K562 (cell line): Measurements from ENCODE around the gene HOXB5. TPM values are rescaled to one million over a fixed set of nuclear protein-coding genes. Genes with fewer than 3 reads are reported as not detected.

Source experiments
- AFF1 ChIP-seq, 2 experiments: fragments of 450-650 bp; IDR thresholded peaks; 2 replicates each; pipeline ENCODE4 v1.6.1; 2018; ENCODE audit warnings: mild to moderate bottlenecking in 2 of 2, low read depth in 1 of 2; ENCODE audit not compliant: partially characterized antibody in 2 of 2
- ARNT ChIP-seq, 2 experiments: fragments of 450-650 bp; IDR thresholded peaks; 2 replicates each; pipeline ENCODE4 v1.6.1; 2016; ENCODE audit warnings: mild to moderate bottlenecking in 1 of 2
- CBX8 ChIP-seq: fragments of 200-600 bp; sonication (generic); IDR thresholded peaks from 2 replicates; pipeline ENCODE4 v1.6.1; 2012; ENCODE audit warnings: borderline replicate concordance, mixed run types, low read depth, mild to moderate bottlenecking, moderate library complexity, mixed read lengths, low read length, control low read depth, inconsistent platforms; ENCODE audit not compliant: poor library complexity, severe bottlenecking; ENCODE audit errors: extremely low read depth
- CC2D1A ChIP-seq: fragments of 450-650 bp; IDR thresholded peaks from 2 replicates; pipeline ENCODE4 v1.6.1; 2017; ENCODE audit warnings: mild to moderate bottlenecking
- DIDO1 ChIP-seq: fragments of 450-650 bp; IDR thresholded peaks from 2 replicates; pipeline ENCODE4 v1.6.1; 2016; ENCODE audit warnings: low read depth, missing biosample characterization, missing genetic modification characterization
- DNMT1 ChIP-seq: fragments of 450-650 bp; IDR thresholded peaks from 2 replicates; pipeline ENCODE4 v1.6.1; 2016; ENCODE audit warnings: antibody characterized with exemption, mild to moderate bottlenecking
- DPF2 ChIP-seq: fragments of 450-650 bp; IDR thresholded peaks from 2 replicates; pipeline ENCODE4 v1.6.1; 2016
- ERF ChIP-seq: fragments of 450-650 bp; formaldehyde crosslinking; IDR thresholded peaks from 2 replicates; pipeline ENCODE4 v1.4.0; 2020; ENCODE audit warnings: mild to moderate bottlenecking, mixed read lengths
- HDAC1 ChIP-seq, 2 experiments: fragments of 450-650 bp; IDR thresholded peaks; 2 replicates each; pipeline ENCODE4 v1.6.1; 2016 to 2017; ENCODE audit warnings: inconsistent platforms in 1 of 2, mild to moderate bottlenecking in 1 of 2, moderate library complexity in 1 of 2
- HMGXB4 ChIP-seq: sonication (generic); formaldehyde crosslinking; IDR thresholded peaks from 2 replicates; pipeline ENCODE4 v1.8.1; 2023; ENCODE audit warnings: mild to moderate bottlenecking, missing genetic modification reagents
- MITF ChIP-seq: IDR thresholded peaks from 2 replicates; pipeline ENCODE4 v1.6.1; 2014; ENCODE audit warnings: antibody characterized with exemption
- NBN ChIP-seq: fragments of 450-650 bp; IDR thresholded peaks from 2 replicates; pipeline ENCODE4 v1.6.1; 2016; ENCODE audit warnings: low read depth, mild to moderate bottlenecking
- TAF1 ChIP-seq: IDR thresholded peaks from 2 replicates; pipeline ENCODE4 v1.6.1; 2011; ENCODE audit warnings: mild to moderate bottlenecking, low read length, moderate library complexity; ENCODE audit not compliant: insufficient read depth, control insufficient read depth, severe bottlenecking; ENCODE audit errors: extremely low read depth
- TBP ChIP-seq: optimal IDR thresholded peaks from 2 replicates; pipeline ENCODE3; 2011; ENCODE audit warnings: low read depth, low read length, improper control_type of control experiment
- ZNF384 ChIP-seq: IDR thresholded peaks from 2 replicates; pipeline ENCODE4 v1.6.1; 2012; ENCODE audit warnings: low read depth, low read length, improper control_type of control experiment
- ZNF41 ChIP-seq: fragments of 250-450 bp; sonication (Bioruptor Pico); conservative IDR thresholded peaks from 2 replicates; pipeline ENCODE4 v1.4.0; 2020; ENCODE audit warnings: mild to moderate bottlenecking
- ZNF639 ChIP-seq, 2 experiments: fragments of 200-800 bp in 1 of 2; sonication (Bioruptor generic) in 1 of 2; sonication (generic) in 1 of 2; formaldehyde crosslinking in 1 of 2; IDR thresholded peaks in 1 of 2; conservative IDR thresholded peaks in 1 of 2; 2 replicates each; pipeline versions ENCODE4 v1.5.0 to v1.6.1; 2016 to 2020; ENCODE audit warnings: missing compliant biosample characterization in 1 of 2, missing genetic modification characterization in 1 of 2, missing genetic modification reagents in 1 of 2
- polyA plus RNA-seq, 8 experiments: library from polyadenylated mRNA; depleted of rRNA in 4 of 8; stranded (reverse) in 5 of 8; unstranded in 3 of 8; fragments of >200 nt; fragmentation: Nextera tagmentation in 2 of 8; fragmentation: Illumina TruSeq in 1 of 8; extraction: Ambion mirVana in 2 of 8; extraction: Trizol in 1 of 8; gene quantifications; 2 replicates each; pipeline versions ENCODE4 v1.2.1 to v1.2.3, GENCODE V29; 2011 to 2014; ENCODE audit warnings: inconsistent platforms in 1 of 8, missing spikeins in 1 of 8
- total RNA-seq, 7 experiments: library from RNA; depleted of rRNA in 6 of 7; stranded (reverse); fragments of >200 nt in 6 of 7; fragmentation: Illumina TruSeq in 2 of 7; extraction: Trizol in 2 of 7; gene quantifications; 2 replicates each; pipeline versions ENCODE4 v1.2.1 to v1.2.3, GENCODE V29; 2011 to 2021; ENCODE audit warnings: low replicate concordance in 1 of 7

The HOXB5 gene
- total and polyA plus RNA-seq, 9 of the 15 experiments (the other 6 are each of a cell fraction or from before 2014, with no cell fraction given) = 0.24 to 2.7 (median 0.65) TPM

GRCh38 chr17:48547808-48548522, 45.6 kb downstream of the HOXB5 start (continued):
- TF ChIP-seq MITF (peak; percentile 33; the same call in 1 of the 2 replicates), NBN (0 out of 2 replicates have a peak, but pooled peaks have one; percentile 29), ZNF41 (CRISPR knock-in tag) (no peak), AFF1 (IDR thresholded peaks at IDR 0.05; ENCODE audit: low read depth in 1 of 2, partially characterized antibody in 2 of 2) (peak; percentile 64 to 91), DNMT1 (0 out of 2 replicates have a peak, but pooled peaks have one; percentile 58), CBX8 (no peak), HMGXB4 (CRISPR knock-in tag) (no peak), ARNT (IDR thresholded peaks at IDR 0.05) (peak; percentile 56 to 62; a peak in 2 of 4 replicates), DPF2 (peak; percentile 76), CC2D1A (no peak), DIDO1 (tag) (no peak), ZNF384 (peak; percentile 77), HDAC1 (IDR thresholded peaks at IDR 0.05) (peak in 1 of 2 experiments; percentile 67; a peak in 2 of 4 replicates), ZNF639 (CRISPR knock-in tag; conservative IDR thresholded peaks at IDR 0.05 in 1 of 2, IDR thresholded peaks at IDR 0.05 in 1 of 2) (peak in 1 of 2 experiments; percentile 53; a peak in 2 of 4 replicates), TAF1 (peak; percentile 17), TBP (peak; percentile 59), ERF (CRISPR knock-in tag) (0 out of 2 replicates have a peak, but pooled peaks have one; percentile 16)
